OCI-LY7 (cell line): ENCODE measurements around the gene WNT11. TPM values are rescaled to one million over a fixed set of nuclear protein-coding genes. Genes with fewer than 3 reads are reported as not detected.

Experiments
- BruUV-seq: library from RNA; stranded (reverse); fragments of 400-500 nt; replicated peaks from 2 replicates; lab custom pipeline; 2021; lab: Mats Ljungman, UMichigan
- CTCF ChIA-PET: fragments of 300-600 bp; sonication (Branson Sonifier 250); formaldehyde crosslinking; loops from one replicate; lab custom pipeline; 2022; ENCODE audit warnings: antibody characterized with exemption; ENCODE audit not compliant: unreplicated experiment; lab: Charles Lee
- POLR2A ChIA-PET: fragments of 300-600 bp; sonication (Branson Sonifier 250); formaldehyde crosslinking; loops from one replicate; lab custom pipeline; 2022; ENCODE audit warnings: antibody characterized with exemption; lab: Charles Lee
- DNase-seq: peaks from one replicate; pipeline ENCODE4 v3.0.0-alpha.2; 2015; ENCODE audit warnings: low spot score
- H2AFZ ChIP-seq: fragments of 200-600 bp; sonication (generic), shearing (Covaris generic); 2 replicates; pipeline ENCODE4 v1.6.1; 2014; ENCODE audit warnings: mild to moderate bottlenecking, antibody characterized with exemption, low read length, moderate library complexity
- H3K27ac ChIP-seq: fragments of 200-600 bp; sonication (generic); 2 replicates; pipeline ENCODE4 v1.5.1; 2014; ENCODE audit warnings: mixed run types, low read depth, mild to moderate bottlenecking, moderate library complexity, low read length, inconsistent platforms; ENCODE audit not compliant: poor library complexity, severe bottlenecking
- H3K36me3 ChIP-seq: fragments of 200-600 bp; sonication (generic); 2 replicates; pipeline ENCODE4 v1.6.1; 2014; ENCODE audit warnings: mild to moderate bottlenecking, antibody characterized with exemption, low read length, moderate library complexity, mixed read lengths; ENCODE audit not compliant: insufficient read depth
- H3K4me1 ChIP-seq: fragments of 200-600 bp; sonication (generic); 2 replicates; pipeline ENCODE4 v1.5.1; 2014; ENCODE audit warnings: mild to moderate bottlenecking, low read length; ENCODE audit not compliant: insufficient read depth, poor library complexity, severe bottlenecking
- H3K4me2 ChIP-seq: fragments of 200-600 bp; sonication (generic); 2 replicates; pipeline ENCODE4 v1.6.1; 2014; ENCODE audit warnings: mild to moderate bottlenecking, low read length
- H3K4me3 ChIP-seq: fragments of 200-600 bp; sonication (generic); 2 replicates; pipeline ENCODE4 v1.5.1; 2014; ENCODE audit warnings: mild to moderate bottlenecking, low read depth, low read length; ENCODE audit not compliant: poor library complexity, severe bottlenecking
- H3K79me2 ChIP-seq: fragments of 200-600 bp; sonication (generic); 2 replicates; pipeline ENCODE4 v1.6.1; 2016; ENCODE audit warnings: low read depth, mild to moderate bottlenecking, low read length, moderate library complexity, mixed read lengths; ENCODE audit not compliant: insufficient read depth
- H3K9me2 ChIP-seq: fragments of 200-600 bp; sonication (generic); 2 replicates; pipeline ENCODE4 v1.6.1; 2016; ENCODE audit warnings: mild to moderate bottlenecking, low read length, mixed read lengths; ENCODE audit not compliant: insufficient read depth
- H3K9me3 ChIP-seq: fragments of 200-600 bp; sonication (generic); 2 replicates; pipeline ENCODE4 v1.6.1; 2014; ENCODE audit warnings: mild to moderate bottlenecking, mixed run types, low read length, mixed read lengths
- H4K20me1 ChIP-seq: fragments of 200-600 bp; sonication (generic); 2 replicates; pipeline ENCODE4 v1.6.1; 2014; ENCODE audit warnings: mild to moderate bottlenecking, antibody characterized with exemption, low read length, moderate library complexity, mixed read lengths; ENCODE audit not compliant: insufficient read depth
- EZH2phosphoT487 ChIP-seq: fragments of 200-600 bp; sonication (generic); IDR thresholded peaks from 2 replicates; pipeline ENCODE4 v1.6.1; 2018; ENCODE audit warnings: low read depth, borderline replicate concordance, mild to moderate bottlenecking, mixed run types, antibody characterized with exemption, low read length, moderate library complexity, mixed read lengths
- intact Hi-C: fragments of 100-400 bp; cut with micrococcal nuclease; formaldehyde crosslinking; loops from one replicate; pipeline ENCODE4 v1.10.0; 2022; ENCODE audit not compliant: unreplicated experiment
- total RNA-seq, 2 experiments: library from RNA; depleted of rRNA in 1 of 2; stranded (reverse); fragments of >200 nt in 1 of 2; shearing (Covaris generic) in 1 of 2; gene quantifications; 2 replicates each; pipeline ENCODE4 v1.2.3, GENCODE V29; 2014 to 2022
- TF ChIP-seq, protein P1 (sequence below): fragments of 200-600 bp; sonication (generic); conservative IDR thresholded peaks from 2 replicates; pipeline ENCODE4 v1.5.1; 2014; ENCODE audit warnings: mild to moderate bottlenecking, antibody characterized with exemption, low read length, moderate library complexity, mixed read lengths

WNT11 gene
- total RNA-seq, 2 experiments from 2014 or later, result not detected

- H3K4me3 ChIP-seq, result no peak overlapping the region
- DNase-seq, result no peak
- H3K4me1 ChIP-seq, result no peaks in the 10 kb centered on the region
- H3K27ac ChIP-seq, result no peak overlapping the region
- H3K9me3 ChIP-seq, result no peaks in the 10 kb centered on the region
- H4K20me1 ChIP-seq, result no peaks in the 10 kb centered on the region
- BruUV-seq, result no TSS peak
- H2AFZ ChIP-seq, result no peak overlapping the region
- H3K79me2 ChIP-seq, result no peaks in the 10 kb centered on the region
- no peaks in the 10 kb centered on the region for H3K9me2 ChIP-seq
- POLR2A ChIA-PET, result no interaction called here
- no peaks in the 10 kb centered on the region for H3K36me3 ChIP-seq
- intact Hi-C loops, result no loop called here
- TF ChIP-seq, protein P1, sequence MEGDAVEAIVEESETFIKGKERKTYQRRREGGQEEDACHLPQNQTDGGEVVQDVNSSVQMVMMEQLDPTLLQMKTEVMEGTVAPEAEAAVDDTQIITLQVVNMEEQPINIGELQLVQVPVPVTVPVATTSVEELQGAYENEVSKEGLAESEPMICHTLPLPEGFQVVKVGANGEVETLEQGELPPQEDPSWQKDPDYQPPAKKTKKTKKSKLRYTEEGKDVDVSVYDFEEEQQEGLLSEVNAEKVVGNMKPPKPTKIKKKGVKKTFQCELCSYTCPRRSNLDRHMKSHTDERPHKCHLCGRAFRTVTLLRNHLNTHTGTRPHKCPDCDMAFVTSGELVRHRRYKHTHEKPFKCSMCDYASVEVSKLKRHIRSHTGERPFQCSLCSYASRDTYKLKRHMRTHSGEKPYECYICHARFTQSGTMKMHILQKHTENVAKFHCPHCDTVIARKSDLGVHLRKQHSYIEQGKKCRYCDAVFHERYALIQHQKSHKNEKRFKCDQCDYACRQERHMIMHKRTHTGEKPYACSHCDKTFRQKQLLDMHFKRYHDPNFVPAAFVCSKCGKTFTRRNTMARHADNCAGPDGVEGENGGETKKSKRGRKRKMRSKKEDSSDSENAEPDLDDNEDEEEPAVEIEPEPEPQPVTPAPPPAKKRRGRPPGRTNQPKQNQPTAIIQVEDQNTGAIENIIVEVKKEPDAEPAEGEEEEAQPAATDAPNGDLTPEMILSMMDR, result no peak
- TF ChIP-seq EZH2phosphoT487, result no peak
- no peak overlapping the region for H3K4me2 ChIP-seq
- CTCF ChIA-PET, result no interaction called here
Measured at GRCh38 chr11:76188873-76189272, 17.4 kb downstream of the WNT11 start.

- no peaks in the 10 kb centered on the region for H4K20me1 ChIP-seq
- no peak overlapping the region for H3K27ac ChIP-seq
- no peaks in the 10 kb centered on the region for H3K9me2 ChIP-seq
- TF ChIP-seq, protein P1, result no peak
- TF ChIP-seq EZH2phosphoT487, result no peak
- no TSS peak for BruUV-seq
- no peak for DNase-seq
- no peaks in the 10 kb centered on the region for H3K9me3 ChIP-seq
- H2AFZ ChIP-seq, result no peak overlapping the region
- intact Hi-C loops, result no loop called here
- H3K4me1 ChIP-seq, result no peaks in the 10 kb centered on the region
- H3K79me2 ChIP-seq, result no peaks in the 10 kb centered on the region
- POLR2A ChIA-PET, result no interaction called here
- H3K4me3 ChIP-seq, result no peak overlapping the region
- no peak overlapping the region for H3K4me2 ChIP-seq
- no peaks in the 10 kb centered on the region for H3K36me3 ChIP-seq
- CTCF ChIA-PET, result no interaction called here
Measured at GRCh38 chr11:76186776-76187279, 19.5 kb downstream of the WNT11 start.

DNA sequence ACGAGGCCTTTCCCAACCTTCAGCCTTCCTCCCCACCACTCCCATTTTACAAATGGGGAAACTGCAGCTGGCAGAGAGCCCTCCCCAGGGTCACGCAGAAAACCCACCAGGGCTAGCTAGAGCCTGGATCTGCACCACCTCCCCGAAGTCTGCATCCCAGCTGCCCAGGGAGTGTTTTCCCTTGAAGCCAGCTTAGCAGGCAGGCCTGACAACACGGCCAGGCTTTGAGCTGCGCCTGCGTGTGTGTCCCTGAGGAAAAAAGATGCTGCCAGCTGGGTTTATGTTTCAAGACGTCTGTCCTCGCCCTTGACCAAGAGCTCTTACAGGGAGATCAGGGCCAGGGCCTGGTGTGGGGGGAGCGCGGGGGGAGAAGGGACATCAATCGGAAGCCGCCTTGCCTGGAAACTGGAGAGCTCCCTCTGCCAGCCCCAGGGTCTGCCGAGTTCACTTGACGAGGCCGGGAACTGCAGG, 20.3 kb downstream of the WNT11 start:
- POLR2A ChIA-PET, result interaction anchor here (0.6 kb wide), 1 partner anchor 72 kb away, joined by 4 read pairs; no protein-coding TSS in a partner anchor
- Histone ChIP-seq H3K27ac (no peak overlapping the region), H3K79me2 (no peaks in the 10 kb centered on the region), H3K4me1 (no peaks in the 10 kb centered on the region), H4K20me1 (no peaks in the 10 kb centered on the region), H3K4me3 (no peak overlapping the region), H3K9me3 (no peaks in the 10 kb centered on the region), H3K9me2 (no peaks in the 10 kb centered on the region), H2AFZ (no peak overlapping the region), H3K4me2 (no peak overlapping the region), H3K36me3 (no peaks in the 10 kb centered on the region)
- TF ChIP-seq, protein P1, result no peak
- TF ChIP-seq EZH2phosphoT487, result no peak
- BruUV-seq, result no TSS peak
- CTCF ChIA-PET, result no interaction called here
- DNase-seq, result no peak
- intact Hi-C loops, result no loop called here
